Endothelial cell of umbilical vein (primary cell): ENCODE data around the gene DAB2IP. TPM values are rescaled to one million over a fixed set of nuclear protein-coding genes. Genes with fewer than 3 reads are reported as not detected.

Source experiments
- BruUV-seq: library from RNA; stranded (reverse); fragments of 400-500 nt; replicated peaks from 2 replicates; lab custom pipeline; 2021; lab: Mats Ljungman, UMichigan
- CTCF ChIA-PET: fragments of 300-600, 350-600 bp; sonication (Branson Sonifier 250); formaldehyde crosslinking; loops from one replicate; lab custom pipeline; 2021; ENCODE audit warnings: antibody characterized with exemption, inconsistent platforms; lab: Charles Lee
- POLR2A ChIA-PET: fragments of 300-600, 350-600 bp; sonication (Branson Sonifier 250); formaldehyde crosslinking; loops from one replicate; lab custom pipeline; 2021; ENCODE audit warnings: antibody characterized with exemption, inconsistent platforms; lab: Charles Lee
- DNase-seq: peaks from one replicate; pipeline ENCODE4 v3.0.0-alpha.2; 2011; ENCODE audit warnings: low read depth, low spot score
- FAIRE-seq: peaks from 2 replicates; lab custom pipeline; 2011; peaks lifted over from hg19 to GRCh38; lab: Jason Lieb, UNC
- H2AFZ ChIP-seq: 2 replicates; pipeline ENCODE4 v1.6.0; 2012; ENCODE audit warnings: low read depth, low read length, control low read depth, inconsistent platforms
- H3K27ac ChIP-seq: 2 replicates; pipeline ENCODE4 v1.5.1; 2011; ENCODE audit warnings: low read depth, mild to moderate bottlenecking, control low read depth, low read length, moderate library complexity; ENCODE audit not compliant: insufficient read depth
- H3K27me3 ChIP-seq, 2 experiments: 2 replicates each; pipeline versions ENCODE4 v1.6.0 to v1.6.1; 2011; ENCODE audit warnings: low read length in 2 of 2, mixed read lengths in 1 of 2; ENCODE audit not compliant: control insufficient read depth in 2 of 2, insufficient read depth in 2 of 2
- H3K36me3 ChIP-seq, 2 experiments: 2 replicates in 1 of 2; 3 replicates in 1 of 2; pipeline ENCODE4 v1.5.1; 2011; ENCODE audit warnings: low read length in 2 of 2, mild to moderate bottlenecking in 1 of 2, moderate library complexity in 1 of 2; ENCODE audit not compliant: control insufficient read depth in 2 of 2, insufficient read depth in 2 of 2; ENCODE audit errors: extremely low read depth in 1 of 2
- H3K4me1 ChIP-seq: 3 replicates; pipeline ENCODE4 v1.5.1; 2011; ENCODE audit warnings: mild to moderate bottlenecking, low read length; ENCODE audit not compliant: control insufficient read depth, insufficient read depth; ENCODE audit errors: extremely low read depth
- H3K4me2 ChIP-seq: 2 replicates; pipeline ENCODE4 v1.6.1; 2011; ENCODE audit warnings: low read length, control low read depth, mixed read lengths; ENCODE audit not compliant: insufficient read depth
- H3K4me3 ChIP-seq, 3 experiments: fragments of 200-600 bp in 1 of 3; sonication (generic), shearing (Covaris generic) in 1 of 3; replicated peaks in 1 of 3; 2 replicates each; pipeline ENCODE4 v1.5.1; 2011 to 2016; ENCODE audit warnings: control low read depth in 3 of 3, low read length in 3 of 3, mild to moderate bottlenecking in 2 of 3, inconsistent platforms in 1 of 3, low read depth in 1 of 3, moderate library complexity in 1 of 3; ENCODE audit not compliant: insufficient read depth in 1 of 3
- H3K79me2 ChIP-seq: 2 replicates; pipeline ENCODE4 v1.6.0; 2012; ENCODE audit warnings: low read length, inconsistent platforms; ENCODE audit not compliant: control insufficient read depth, insufficient read depth
- H3K9ac ChIP-seq: replicated peaks from 2 replicates; pipeline ENCODE3; 2011; ENCODE audit warnings: low read length, control low read depth; ENCODE audit not compliant: insufficient read depth; ENCODE audit errors: extremely low read depth
- H3K9me1 ChIP-seq: replicated peaks from 3 replicates; pipeline ENCODE4 v1.6.0; 2011; ENCODE audit warnings: mild to moderate bottlenecking, low read length; ENCODE audit not compliant: control insufficient read depth, insufficient read depth; ENCODE audit errors: extremely low read depth
- H3K9me3 ChIP-seq: replicated peaks from 2 replicates; pipeline ENCODE4 v1.5.1; 2012; ENCODE audit warnings: low read length, inconsistent platforms; ENCODE audit not compliant: control insufficient read depth, insufficient read depth
- H4K20me1 ChIP-seq: replicated peaks from 2 replicates; pipeline ENCODE3; 2011; ENCODE audit warnings: mild to moderate bottlenecking, low read length; ENCODE audit not compliant: control insufficient read depth, insufficient read depth; ENCODE audit errors: extremely low read depth
- CTCF ChIP-seq, 2 donors: IDR thresholded peaks; 1 replicate in 1 of 2; 2 replicates in 1 of 2; pipeline ENCODE4 v1.5.1; 2011; ENCODE audit warnings: low read length in 2 of 2, mild to moderate bottlenecking in 2 of 2, moderate library complexity in 2 of 2, control low read depth in 1 of 2, inconsistent platforms in 1 of 2, low read depth in 1 of 2; ENCODE audit not compliant: insufficient read depth in 1 of 2; ENCODE audit errors: extremely low read depth in 1 of 2
- EZH2 ChIP-seq: IDR thresholded peaks from 2 replicates; pipeline ENCODE4 v1.6.1; 2012; ENCODE audit warnings: borderline replicate concordance, low read depth, mild to moderate bottlenecking, moderate library complexity, low read length, inconsistent platforms; ENCODE audit not compliant: severe bottlenecking
- FOS ChIP-seq: IDR thresholded peaks from 2 replicates; pipeline ENCODE4 v1.6.1; 2011; ENCODE audit warnings: mild to moderate bottlenecking, low read length, moderate library complexity, borderline replicate concordance; ENCODE audit not compliant: insufficient read depth
- GATA2 ChIP-seq: IDR thresholded peaks from 2 replicates; pipeline ENCODE4 v1.7.0; 2011; ENCODE audit warnings: low read depth, mild to moderate bottlenecking, moderate library complexity, mixed read lengths, low read length; ENCODE audit not compliant: insufficient read length, insufficient read depth
- JUN ChIP-seq: IDR thresholded peaks from 2 replicates; pipeline ENCODE4 v1.6.1; 2011; ENCODE audit warnings: borderline replicate concordance, low read depth; ENCODE audit not compliant: insufficient read length, insufficient read depth
- MYC ChIP-seq: IDR thresholded peaks from one replicate; pipeline ENCODE4 v1.6.1; 2011; ENCODE audit warnings: mild to moderate bottlenecking, low read depth, low read length
- POLR2A ChIP-seq: IDR thresholded peaks from 2 replicates; pipeline ENCODE4 v1.6.1; 2012; ENCODE audit warnings: low read depth, mild to moderate bottlenecking, control low read depth, low read length
- POLR2AphosphoS5 ChIP-seq: IDR thresholded peaks from 2 replicates; pipeline ENCODE4 v1.6.1; 2012; ENCODE audit warnings: low read depth, mild to moderate bottlenecking, control low read depth, low read length, moderate library complexity; ENCODE audit not compliant: insufficient read depth
- dilution Hi-C: fragments of 300-500 bp; cut with MboI; formaldehyde crosslinking; loops from one replicate; pipeline ENCODE4 v1.15.0; 2019; ENCODE audit warnings: low sequenced_read_pairs; ENCODE audit not compliant: extremely low pct_ligation_motif_present
- intact Hi-C: fragments of 100-400 bp; cut with micrococcal nuclease; formaldehyde crosslinking; loops from one replicate; pipeline ENCODE4 v1.10.0; 2022
- polyA plus RNA-seq, 4 experiments: library from polyadenylated mRNA; depleted of rRNA in 3 of 4; stranded (reverse) in 3 of 4; unstranded in 1 of 4; fragments of >200 nt; gene quantifications; 2 replicates each; pipeline versions ENCODE4 v1.2.1 to v1.2.3, GENCODE V29; 2011 to 2012; ENCODE audit warnings: missing spikeins in 1 of 4
- total RNA-seq: library from RNA; stranded (reverse); gene quantifications from 2 replicates; pipeline ENCODE4 v1.2.3, GENCODE V29; 2021
- TF ChIP-seq, protein P1 (sequence below): IDR thresholded peaks from 2 replicates; pipeline ENCODE4 v1.6.1; 2011; ENCODE audit not compliant: insufficient read depth, insufficient read length

Gene DAB2IP
- total and polyA plus RNA-seq, 2 donors (not counting 3 experiments of a cell fraction or from before 2014, with no cell fraction given) = 29.2 to 53.6 TPM

- H3K4me3 ChIP-seq = no peak overlapping the region
- no peaks in the 10 kb centered on the region for H3K9me1 ChIP-seq
- no peaks in the 10 kb centered on the region for H3K79me2 ChIP-seq
- intact Hi-C loops = loop anchor here (1.0 kb wide), 1 partner anchor 18 kb away; no protein-coding TSS in a partner anchor
- no peak overlapping the region for H3K9ac ChIP-seq
- ChIA-PET POLR2A (no interaction called here), CTCF (interaction anchor here (0.6 to 1.7 kb wide), 3 partner anchors 9 to 12 kb away, joined by 3 to 7 read pairs (median 3); no protein-coding TSS in a partner anchor)
- dilution Hi-C loops = no loop called here
- no peak overlapping the region for H2AFZ ChIP-seq
- BruUV-seq = no TSS peak
- peaks cover 7% of the 10 kb centered on the region for H3K4me1 ChIP-seq
- H4K20me1 ChIP-seq = no peaks in the 10 kb centered on the region
- no peaks in the 10 kb centered on the region for H3K27me3 ChIP-seq
- H3K36me3 ChIP-seq = no peaks in the 10 kb centered on the region
- H3K4me2 ChIP-seq = no peak overlapping the region
- TF ChIP-seq JUN = no peak
- TF ChIP-seq, protein P1, sequence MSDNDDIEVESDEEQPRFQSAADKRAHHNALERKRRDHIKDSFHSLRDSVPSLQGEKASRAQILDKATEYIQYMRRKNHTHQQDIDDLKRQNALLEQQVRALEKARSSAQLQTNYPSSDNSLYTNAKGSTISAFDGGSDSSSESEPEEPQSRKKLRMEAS = no peak
- TF ChIP-seq EZH2 = no peak
- TF ChIP-seq POLR2A = no peak
- TF ChIP-seq POLR2AphosphoS5 = no peak
- no peak for TF ChIP-seq MYC
- no peak for TF ChIP-seq CTCF (IDR thresholded peaks at IDR 0.05; ENCODE audit: extremely low read depth in 1 of 2, insufficient read depth in 1 of 2, low read depth in 1 of 2, low read length in 2 of 2)
- no peak for TF ChIP-seq FOS
- TF ChIP-seq GATA2 = no peak
- DNase-seq (no peak), FAIRE-seq (no peak)
- H3K27ac ChIP-seq = no peak overlapping the region
- no peaks in the 10 kb centered on the region for H3K9me3 ChIP-seq
Measured at GRCh38 chr9:121672213-121672612, 20.8 kb downstream of the DAB2IP start.
